Suprapubic skin (tissue), 4 donors: ENCODE data around the gene DVL1. TPM values are rescaled to one million over a fixed set of nuclear protein-coding genes. Genes with fewer than 3 reads are reported as not detected.

Experiments used
- DNase-seq, 2 donors: peaks; one replicate each; pipeline ENCODE4 v3.0.0-alpha.2; 2019; ENCODE audit warnings: low spot score in 2 of 2
- H3K27ac ChIP-seq: fragments of 200-600 bp; sonication (generic); one replicate; pipeline ENCODE4 v1.5.1; 2019
- H3K27me3 ChIP-seq: fragments of 200-600 bp; sonication (generic); one replicate; pipeline ENCODE4 v1.5.1; 2019
- H3K36me3 ChIP-seq: fragments of 200-600 bp; sonication (generic); one replicate; pipeline ENCODE4 v1.5.1; 2019
- H3K4me1 ChIP-seq: fragments of 200-600 bp; sonication (generic); one replicate; pipeline ENCODE4 v1.5.1; 2019
- H3K4me3 ChIP-seq: fragments of 200-600 bp; sonication (generic); one replicate; pipeline ENCODE4 v1.5.1; 2019; ENCODE audit warnings: mild to moderate bottlenecking
- H3K9me3 ChIP-seq: fragments of 200-600 bp; sonication (generic); one replicate; pipeline ENCODE4 v1.5.1; 2019
- CTCF ChIP-seq, 2 donors: fragments of 200-600 bp in 1 of 2; fragments of 450-650 bp in 1 of 2; sonication (generic) in 1 of 2; IDR thresholded peaks; one replicate each; pipeline ENCODE4 v1.5.1; 2016 to 2019; ENCODE audit warnings: antibody characterized with exemption in 2 of 2, mild to moderate bottlenecking in 1 of 2, moderate library complexity in 1 of 2
- EP300 ChIP-seq: sonication (generic); formaldehyde crosslinking; IDR thresholded peaks from one replicate; pipeline ENCODE4 v1.6.1; 2017; ENCODE audit warnings: antibody characterized with exemption
- POLR2A ChIP-seq, 2 donors: fragments of 450-650 bp; IDR thresholded peaks; one replicate each; pipeline ENCODE4 v1.6.1; 2017; ENCODE audit warnings: antibody characterized with exemption in 2 of 2, mild to moderate bottlenecking in 2 of 2, moderate library complexity in 2 of 2
- POLR2AphosphoS5 ChIP-seq, 3 donors: sonication (generic); formaldehyde crosslinking; IDR thresholded peaks; one replicate each; pipeline ENCODE4 v1.6.1; 2017; ENCODE audit warnings: antibody characterized with exemption in 3 of 3
- WGBS: methylation state at CpG from one replicate; pipeline ENCODE4 v1.1.5; 2018; 5-methylcytosine and 5-hydroxymethylcytosine counted together
- total RNA-seq, 4 donors: library from RNA; depleted of rRNA; stranded (reverse); fragments of >200 nt; gene quantifications; one replicate each; pipeline ENCODE4 v1.1.0, GENCODE V29; 2016

Gene DVL1
- total RNA-seq, 4 donors from 2014 or later = 99.4 to 151 (median 106) TPM

GRCh38 chr1:1358433-1359271, 9.4 kb upstream of the DVL1 start, which contains the start of gene MXRA8:
Gene MXRA8 (minus strand): TSS chr1:1358555. CDS start chr1:1358504, 51 bp downstream.
- H3K27ac ChIP-seq = peak within 1 kb of the TSS; percentile 88
- H3K4me3 ChIP-seq = peak within 1 kb of the TSS; percentile 48
- TF ChIP-seq CTCF (IDR thresholded peaks at IDR 0.05) (no peak), EP300 (no peak), POLR2AphosphoS5 (IDR thresholded peaks at IDR 0.05) (no peak), POLR2A (IDR thresholded peaks at IDR 0.05) (no peak)
- peaks cover 77% of the 10 kb centered on the region for H3K4me1 ChIP-seq
- WGBS = 35% methylated on average over 2 of the region's 29 CpGs
- H3K27me3 ChIP-seq = peaks cover 19% of the 10 kb centered on the region
- no peaks in the 10 kb centered on the region for H3K36me3 ChIP-seq
- no peaks in the 10 kb centered on the region for H3K9me3 ChIP-seq
- DNase-seq = no peak

DNA sequence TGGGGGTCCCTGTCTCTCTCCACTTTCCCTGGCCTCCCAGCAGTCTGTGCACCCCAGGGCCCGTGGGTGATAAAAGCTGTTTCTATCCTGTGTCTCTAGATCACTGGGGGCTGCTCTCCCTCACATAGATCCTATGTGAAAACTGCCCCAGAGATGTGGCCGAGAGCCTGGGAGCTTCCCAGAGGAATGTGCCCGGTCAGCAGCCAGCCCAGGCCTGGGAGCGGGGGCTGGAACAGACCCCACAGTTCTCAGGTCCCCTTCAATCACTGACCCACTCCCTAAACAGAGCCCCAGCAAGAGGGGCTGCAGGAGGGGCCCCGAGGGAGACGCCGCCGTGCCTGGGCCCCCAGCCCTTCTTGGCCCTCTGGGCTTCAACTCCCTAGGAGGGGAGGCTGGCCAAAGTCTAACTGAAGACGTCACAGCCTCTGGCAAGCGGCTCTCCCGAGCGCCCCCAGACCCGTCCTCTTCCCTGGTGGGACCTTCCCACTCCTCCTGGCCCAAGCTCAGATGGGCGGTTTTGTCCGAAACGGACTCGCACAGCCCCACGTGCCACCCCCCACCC, 8.7 kb upstream of the DVL1 start:
- Histone ChIP-seq H3K27me3 (peaks cover 26% of the 10 kb centered on the region), H3K9me3 (no peaks in the 10 kb centered on the region), H3K4me1 (peaks cover 84% of the 10 kb centered on the region), H3K27ac (peak overlapping the region; percentile 88), H3K4me3 (peak overlapping the region; percentile 48), H3K36me3 (no peaks in the 10 kb centered on the region)
- TF ChIP-seq POLR2AphosphoS5 (IDR thresholded peaks at IDR 0.05) (no peak), EP300 (no peak), POLR2A (IDR thresholded peaks at IDR 0.05) (no peak), CTCF (IDR thresholded peaks at IDR 0.05) (no peak)
- 23% methylated on average over 8 of the region's 18 CpGs for WGBS
- DNase-seq = no peak

- Histone ChIP-seq H3K4me1 (peaks cover 92% of the 10 kb centered on the region), H3K27me3 (peaks cover 26% of the 10 kb centered on the region), H3K4me3 (peak overlapping the region; percentile 48), H3K9me3 (no peaks in the 10 kb centered on the region), H3K27ac (peak overlapping the region; percentile 88), H3K36me3 (no peaks in the 10 kb centered on the region)
- WGBS = 36% methylated on average over 11 of the region's 26 CpGs
- no peak for DNase-seq
- TF ChIP-seq POLR2AphosphoS5 (IDR thresholded peaks at IDR 0.05) = no peak
- TF ChIP-seq EP300 = no peak
- no peak for TF ChIP-seq CTCF (IDR thresholded peaks at IDR 0.05)
- no peak for TF ChIP-seq POLR2A (IDR thresholded peaks at IDR 0.05)
These were observed 7.7 kb upstream of the DVL1 start for GRCh38 chr1:1356796-1357401.

GRCh38 chr1:1356166-1356795, 7.1 kb upstream of the DVL1 start:
- H3K36me3 ChIP-seq = no peaks in the 10 kb centered on the region
- peak overlapping the region; percentile 48 for H3K4me3 ChIP-seq
- peaks cover 26% of the 10 kb centered on the region for H3K27me3 ChIP-seq
- H3K9me3 ChIP-seq = no peaks in the 10 kb centered on the region
- DNase-seq = no peak
- TF ChIP-seq CTCF (IDR thresholded peaks at IDR 0.05) = no peak
- H3K27ac ChIP-seq = peak overlapping the region; percentile 88
- WGBS = 22% methylated on average over 6 of the region's 8 CpGs
- peaks cover 92% of the 10 kb centered on the region for H3K4me1 ChIP-seq
